ENCODE measurements around the gene LRFN3.

- TF ChIP-seq CTCF (IDR thresholded peaks at IDR 0.05) (no peak), POLR2A (IDR thresholded peaks at IDR 0.05) (no peak), EP300 (IDR thresholded peaks at IDR 0.05; ENCODE audit: low read depth) (no peak), POLR2AphosphoS5 (IDR thresholded peaks at IDR 0.05) (no peak)
Observed at GRCh38 chr19:35932291-35932936, 3.8 kb upstream of the LRFN3 start.

All from transverse colon (tissue), 4 donors.